ENCODE measurements around the gene ZFYVE9.
"Not testable (repeated sequence)": the region's sequence is repeated elsewhere in the genome, so short reads cannot be mapped to it uniquely, and the experiment has no call there.

Gene ZFYVE9

DNA sequence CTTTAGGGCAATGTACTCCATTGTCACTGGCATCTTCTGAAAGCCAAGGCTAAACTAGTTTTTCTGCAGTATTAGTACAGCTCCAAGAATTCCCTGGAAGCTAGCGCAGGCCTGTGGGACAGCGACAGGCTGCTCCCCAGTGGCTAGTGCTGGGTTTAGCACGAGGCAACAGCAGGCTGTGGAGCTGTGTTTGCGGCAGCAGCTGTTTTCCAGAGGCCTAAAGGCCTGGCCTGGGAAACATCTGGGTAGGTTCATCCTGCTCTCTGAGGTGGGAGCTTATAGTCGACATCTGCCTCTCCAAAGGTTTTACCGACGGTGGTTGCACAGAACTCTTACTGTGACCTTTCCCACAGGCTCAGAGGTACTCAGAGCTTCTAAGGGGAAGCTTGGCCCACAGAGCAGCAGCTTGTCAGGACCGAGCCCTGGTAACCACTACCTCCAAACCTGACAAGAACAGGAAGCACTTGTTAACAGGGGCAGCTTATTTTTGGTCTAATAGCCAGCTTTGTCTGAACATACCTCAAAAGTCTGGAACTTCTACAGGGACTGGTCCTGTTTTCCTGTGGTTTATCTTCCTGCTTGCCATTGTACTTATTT, 206.9 kb downstream of the ZFYVE9 start:
- no peak for DNase-seq

DNA sequence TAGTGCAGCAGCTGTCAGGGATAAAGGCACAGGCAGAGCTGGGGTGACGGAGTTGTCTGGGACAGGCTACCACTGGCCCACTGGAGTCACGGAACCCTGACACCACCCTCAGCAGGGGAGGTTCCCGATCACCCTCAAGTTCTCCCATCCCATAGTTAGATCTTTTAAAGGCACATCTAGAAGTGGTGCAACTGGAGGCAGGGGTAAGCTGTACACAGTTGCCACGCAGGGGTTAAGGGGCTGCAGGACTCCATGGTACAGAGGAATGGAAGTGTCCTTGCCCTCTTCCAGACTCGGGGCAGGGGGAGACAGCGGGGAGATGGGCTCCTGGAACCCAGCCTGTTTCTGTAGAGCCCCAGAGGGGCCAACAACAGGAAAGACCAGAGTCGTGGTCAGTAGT, 210.8 kb downstream of the ZFYVE9 start:
- no peak for DNase-seq

DNA sequence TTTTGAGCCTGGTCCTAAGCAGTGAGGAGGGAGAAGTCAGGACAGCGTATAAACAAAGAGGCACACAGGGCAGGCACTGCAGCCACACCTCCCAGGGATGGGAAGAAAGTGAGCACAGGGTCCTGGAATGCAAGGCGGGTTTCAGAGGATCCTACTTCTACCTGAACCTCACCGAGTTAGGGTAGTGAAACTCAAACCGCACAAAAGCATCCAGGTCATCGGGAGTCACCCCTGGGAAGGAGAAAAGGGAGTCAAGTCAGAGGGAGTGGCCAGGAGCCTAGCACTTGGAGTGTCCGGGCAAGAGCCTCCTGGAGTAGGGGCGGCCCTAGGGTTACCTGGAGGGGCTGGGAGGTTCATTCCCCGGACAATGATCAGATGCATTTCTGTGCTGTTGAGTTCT, 213.5 kb downstream of the ZFYVE9 start:
- DNase-seq, result no peak

DNA sequence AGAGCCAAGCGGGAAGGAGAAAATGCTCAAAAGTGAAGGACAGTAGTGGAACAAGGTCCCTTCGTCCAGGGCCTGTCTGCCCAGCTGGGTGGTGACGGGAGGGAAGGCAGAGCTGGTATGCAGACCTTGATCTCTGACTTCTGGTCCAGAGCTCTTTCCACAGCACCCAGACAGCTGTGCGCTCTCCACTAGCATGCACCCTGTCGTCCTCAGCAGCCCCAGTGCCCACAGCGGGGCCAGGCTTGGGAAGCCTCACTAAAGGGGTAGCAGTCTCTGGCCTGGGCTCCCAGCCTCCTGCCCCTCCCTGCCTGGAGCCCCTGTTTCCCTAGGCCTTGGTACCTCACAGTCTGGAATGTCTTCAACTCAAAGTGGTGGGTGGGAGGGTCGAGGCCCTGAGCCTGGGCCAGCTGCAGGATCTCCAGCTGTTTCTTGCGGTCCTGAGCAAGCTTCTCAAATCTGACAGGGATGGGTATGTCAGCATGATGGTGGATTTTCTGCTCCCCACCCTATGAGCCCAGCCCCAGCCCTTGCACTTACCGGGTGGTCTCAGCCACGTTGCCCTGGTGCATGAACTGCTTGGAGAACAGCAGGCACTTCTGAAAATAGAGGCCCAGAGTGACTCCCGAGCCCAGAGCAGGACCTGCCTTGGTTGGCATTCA, 214.1 kb downstream of the ZFYVE9 start:
- DNase-seq, result no peak

DNA sequence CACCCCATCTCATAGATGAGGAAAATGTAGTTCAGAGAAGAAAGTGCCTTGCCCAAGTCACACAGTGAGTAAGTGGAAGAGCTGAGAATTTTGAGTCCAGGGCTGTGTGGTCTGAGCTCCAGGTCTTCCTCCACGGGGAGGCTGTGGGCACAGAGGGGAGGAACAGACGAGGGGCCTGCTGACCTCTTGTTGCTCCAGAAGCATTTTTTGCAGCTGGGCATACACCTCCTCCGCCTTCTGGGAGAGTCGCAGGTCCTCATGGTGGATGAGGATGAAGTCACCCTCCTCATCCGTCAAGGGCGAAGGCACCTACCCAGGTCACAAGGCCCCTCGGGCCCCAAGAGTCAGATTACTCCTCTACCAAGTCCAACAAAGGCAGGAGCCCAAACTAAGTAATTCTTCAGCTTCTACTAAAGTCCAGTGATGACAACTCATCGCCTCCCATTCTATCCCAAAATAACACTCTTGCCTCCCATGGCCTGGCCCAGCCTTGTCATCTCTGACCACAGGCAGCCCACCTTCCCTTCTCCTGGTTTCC, 215.0 kb downstream of the ZFYVE9 start:
- no peak for DNase-seq

DNA sequence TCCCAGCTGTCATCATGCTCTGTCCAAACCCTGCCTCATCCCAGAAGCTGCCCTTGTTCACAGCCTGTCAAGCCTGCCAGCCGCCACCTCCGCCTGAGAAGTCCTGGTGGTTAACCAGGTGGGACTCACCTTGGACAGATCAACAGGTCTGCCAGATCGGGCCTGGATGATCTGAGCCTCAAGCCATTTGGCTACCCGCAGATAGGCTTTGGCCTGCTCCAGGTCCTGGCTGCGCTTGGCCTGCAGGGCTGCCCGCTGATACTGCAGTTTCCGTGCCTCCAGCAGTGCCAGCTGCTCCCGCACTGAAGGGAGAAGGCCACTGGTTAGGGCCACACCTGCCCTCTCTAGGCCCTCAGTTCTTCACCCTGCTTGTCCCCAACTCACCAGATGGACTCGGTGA, 215.5 kb downstream of the ZFYVE9 start:
- no peak for DNase-seq

DNA sequence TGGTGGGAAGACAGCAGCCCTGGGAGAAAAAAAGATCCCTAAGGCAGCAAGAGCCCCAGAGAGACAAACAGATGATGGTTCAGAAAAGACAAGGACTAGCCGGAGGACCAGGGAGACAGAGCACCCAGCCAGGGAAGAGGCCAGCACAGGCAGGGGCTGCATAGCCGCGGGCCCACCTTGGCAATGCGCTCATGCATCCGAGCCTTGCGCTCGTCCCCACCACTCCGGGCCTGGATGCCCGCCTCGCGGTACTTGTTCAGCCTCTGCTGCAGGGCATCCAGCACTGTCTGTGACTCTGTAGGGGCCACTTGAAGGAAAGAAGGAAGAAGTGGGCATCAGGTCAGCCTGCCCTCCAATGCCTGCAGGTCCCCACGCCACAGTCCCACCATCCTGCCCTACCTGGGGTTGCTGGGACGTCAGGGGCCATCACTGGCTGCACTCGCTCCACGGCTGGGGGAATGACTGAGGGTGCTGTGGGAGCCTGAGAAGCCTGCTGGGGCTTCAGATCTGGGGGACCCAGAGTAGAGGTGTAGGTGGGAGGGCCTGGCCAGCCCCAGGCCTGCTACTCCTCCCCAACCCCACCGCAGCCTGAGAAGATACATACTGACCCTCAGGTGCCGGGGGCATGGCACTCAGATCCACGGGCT, 217.1 kb downstream of the ZFYVE9 start:
- DNase-seq, result no peak

DNA sequence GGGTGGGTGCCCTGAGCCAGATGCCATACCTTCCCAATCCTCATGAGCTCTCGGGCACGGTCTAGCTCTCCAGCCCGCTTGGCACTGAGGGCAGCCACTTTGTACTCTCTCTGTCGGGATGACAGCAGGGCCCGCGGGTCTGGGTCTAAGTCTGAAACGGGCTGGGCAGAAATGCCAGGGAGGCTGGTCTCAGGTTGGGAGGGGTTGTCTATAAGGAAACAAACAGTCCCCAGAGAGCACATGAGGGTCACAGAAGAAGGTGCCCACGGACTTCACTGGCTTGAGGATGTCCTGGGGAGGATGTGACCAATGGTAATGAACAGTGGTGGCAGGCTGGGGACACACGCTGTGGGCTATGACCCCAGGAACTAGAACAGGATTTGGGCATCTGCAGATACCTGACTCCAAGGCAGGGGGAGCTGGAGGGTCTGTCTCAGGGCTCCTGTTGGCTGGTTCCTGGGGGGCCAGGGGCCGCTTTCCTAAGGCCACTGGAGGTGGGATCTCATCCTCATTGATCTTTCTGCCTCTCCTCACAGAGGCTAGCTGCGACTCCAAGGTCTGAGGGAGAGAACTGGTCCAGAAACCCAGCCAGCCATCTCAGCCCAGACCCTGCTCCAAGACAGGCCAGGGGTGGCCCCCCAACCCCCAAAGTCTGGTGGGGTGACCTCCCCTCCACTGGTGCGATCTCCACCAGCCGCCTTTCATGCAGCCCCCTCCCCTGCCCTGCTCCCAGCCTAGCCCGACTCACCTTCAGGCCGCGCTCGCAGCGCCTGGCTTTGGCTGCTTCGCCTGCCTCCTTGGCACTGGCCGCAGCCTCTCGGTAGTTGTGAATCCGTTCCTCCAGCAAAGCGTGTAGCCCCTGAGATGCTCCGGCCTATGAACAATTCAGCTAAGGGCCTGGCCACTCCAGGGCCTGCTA, 218.0 kb downstream of the ZFYVE9 start:
- DNase-seq, result no peak

DNA sequence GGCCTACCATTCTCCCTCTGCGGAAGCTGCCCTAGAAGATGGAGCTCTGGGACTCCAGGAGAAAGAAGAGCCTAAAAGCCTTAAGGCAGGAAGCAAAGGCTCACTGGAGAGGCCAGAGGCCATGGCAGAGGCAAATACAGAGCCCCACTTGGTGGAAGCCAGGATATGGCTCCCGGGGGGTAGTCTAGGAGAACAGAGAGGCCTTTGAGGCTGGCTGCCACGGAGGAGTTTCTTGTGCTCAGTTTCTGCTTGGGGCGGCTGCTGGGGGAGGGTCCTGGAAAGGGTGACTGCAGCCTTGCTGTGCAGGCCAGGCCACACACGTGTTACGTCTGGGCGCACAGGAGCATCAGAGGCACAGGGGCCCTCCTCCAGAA, 218.7 kb downstream of the ZFYVE9 start:
- no peak for DNase-seq

DNA sequence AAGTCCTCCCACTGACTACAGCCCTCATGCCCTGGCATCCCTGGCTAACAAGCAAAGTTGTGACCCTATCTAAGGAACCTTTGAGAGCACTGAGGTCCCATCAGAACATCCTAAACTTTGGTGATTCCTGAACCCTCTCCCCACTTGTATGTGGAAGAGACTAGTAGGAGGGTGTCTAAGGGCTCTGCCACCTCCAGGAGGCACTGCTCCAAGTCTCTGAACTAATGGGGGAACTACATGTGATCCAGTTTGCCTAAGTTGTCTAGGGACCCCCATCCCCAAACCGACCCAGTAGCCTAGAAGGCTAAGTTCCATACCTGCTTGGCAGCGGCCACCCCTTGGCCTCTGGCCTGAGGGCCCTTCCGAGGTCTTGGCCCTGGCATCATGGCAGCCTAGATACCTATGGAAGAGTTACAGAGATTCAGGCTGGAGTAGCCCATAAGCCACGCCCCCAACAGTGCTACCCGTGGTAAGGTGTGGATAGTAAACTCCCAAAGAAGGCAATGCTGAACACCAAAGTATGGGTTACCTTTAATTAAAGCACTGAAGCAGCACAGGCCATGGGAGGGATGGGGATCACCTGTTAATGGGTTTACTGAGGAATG, 222.4 kb downstream of the ZFYVE9 start:
- DNase-seq, result peak; percentile 25

DNA sequence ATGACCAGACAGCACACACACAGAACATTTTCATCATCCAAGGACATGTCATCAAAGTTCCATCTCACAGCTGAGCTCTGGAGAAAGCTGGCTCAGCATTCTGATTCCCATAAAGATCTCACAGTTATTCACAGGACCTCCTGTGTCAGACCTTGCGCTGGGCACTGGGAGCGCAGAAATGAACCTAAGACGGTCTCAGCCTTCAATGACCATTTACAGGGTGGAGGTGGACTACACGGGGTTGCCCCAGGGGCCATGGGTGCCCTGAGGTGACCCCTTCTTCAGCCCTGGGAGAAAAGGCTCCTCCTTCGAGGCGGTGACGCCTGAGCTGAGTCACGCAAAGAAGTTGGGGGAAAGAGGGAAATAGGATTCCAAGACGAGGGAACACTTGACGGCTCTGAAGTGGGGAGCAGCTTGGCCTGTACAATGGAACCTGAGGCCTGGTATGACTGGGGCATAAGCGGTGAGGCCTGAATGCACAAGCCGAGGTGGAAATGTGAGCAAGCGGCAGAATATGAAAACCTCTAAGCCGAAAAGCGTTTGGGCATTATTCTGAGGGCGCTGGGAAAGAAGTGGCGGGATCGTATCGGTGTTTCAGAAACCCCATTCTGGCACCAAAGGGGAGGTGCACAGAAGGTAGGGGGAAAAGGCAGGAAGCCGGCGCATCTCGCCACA, 223.3 kb downstream of the ZFYVE9 start:
- DNase-seq, result peak; percentile 20

DNA sequence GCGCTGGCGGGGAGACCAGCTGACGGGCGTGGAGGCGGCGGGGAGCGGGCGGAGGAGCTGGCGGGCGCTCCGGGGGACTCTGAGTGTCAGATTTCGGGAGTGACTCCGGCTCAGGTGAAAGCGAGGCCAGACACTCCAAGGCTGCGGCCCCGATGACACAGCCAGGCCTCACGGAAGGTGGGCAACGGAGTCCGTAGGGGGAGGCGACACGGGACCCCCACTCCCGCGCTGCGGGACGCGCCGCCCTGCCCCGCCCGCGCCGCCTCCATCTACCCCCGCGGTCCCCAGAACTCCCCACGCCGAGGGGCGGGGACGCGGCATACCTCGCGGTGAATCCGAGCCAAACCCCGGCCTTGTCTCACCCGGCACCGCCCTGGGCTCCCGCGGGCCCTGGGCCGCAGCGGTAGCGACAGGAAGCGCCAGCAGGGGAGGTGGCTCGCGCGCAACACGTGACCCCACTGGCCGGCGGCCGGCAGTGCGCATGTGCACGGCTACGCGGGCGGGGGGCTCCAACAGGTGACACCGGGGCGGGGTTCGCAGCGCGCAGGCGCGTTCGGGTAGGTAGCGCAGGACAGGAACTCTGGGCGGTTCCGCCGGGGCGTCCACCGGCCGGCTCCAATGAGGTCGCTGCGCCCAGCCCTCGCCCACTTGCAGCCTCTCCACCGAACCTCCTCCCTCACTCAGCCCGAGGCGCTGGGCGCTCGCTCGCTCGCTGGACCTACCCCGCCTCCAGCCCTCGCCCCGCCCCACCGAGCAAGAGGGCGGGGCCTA, 224.0 kb downstream of the ZFYVE9 start, which contains the start of gene CC2D1B:
TSS of gene CC2D1B (minus strand) at position 460 of the 771 bp plus-strand sequence. CDS start 1,585 bp downstream, outside the sequence.
- DNase-seq, result peak; percentile 100

DNA sequence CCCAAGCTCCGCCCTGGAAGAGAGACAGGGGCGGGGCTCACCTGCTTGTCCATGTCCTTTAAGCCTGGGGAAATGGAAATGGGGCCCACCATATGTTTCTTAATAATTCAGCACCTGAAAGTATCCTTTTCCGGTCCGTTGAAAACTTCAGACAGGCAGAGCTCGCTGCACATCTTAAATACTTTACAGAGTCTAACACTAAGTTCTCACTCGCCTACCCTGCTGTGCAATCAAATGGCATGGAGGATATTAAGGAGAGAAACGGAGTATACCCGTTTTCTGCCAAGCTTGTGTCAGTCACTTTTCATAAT, 224.6 kb downstream of the ZFYVE9 start:
- DNase-seq, result no peak

DNA sequence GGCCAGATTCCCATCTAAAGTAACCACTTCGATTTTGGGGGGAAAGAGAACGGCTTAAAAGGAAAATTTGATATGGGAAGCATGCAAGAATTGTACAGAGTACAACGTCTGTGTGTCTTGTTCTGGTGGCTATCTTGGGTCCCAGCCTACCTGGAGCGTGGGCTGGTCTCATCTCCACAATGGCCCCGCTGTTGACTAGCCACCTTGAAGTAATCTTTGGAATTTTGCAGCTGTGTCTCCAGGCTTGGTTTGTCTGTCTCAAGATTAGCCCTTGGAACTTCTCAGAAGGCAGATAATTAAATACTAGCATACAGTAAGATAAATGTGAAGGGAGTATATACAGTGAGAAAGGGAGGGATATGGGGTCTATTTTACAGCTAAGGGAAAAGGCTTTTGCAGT, 225.4 kb downstream of the ZFYVE9 start:
- no peak for DNase-seq

DNA sequence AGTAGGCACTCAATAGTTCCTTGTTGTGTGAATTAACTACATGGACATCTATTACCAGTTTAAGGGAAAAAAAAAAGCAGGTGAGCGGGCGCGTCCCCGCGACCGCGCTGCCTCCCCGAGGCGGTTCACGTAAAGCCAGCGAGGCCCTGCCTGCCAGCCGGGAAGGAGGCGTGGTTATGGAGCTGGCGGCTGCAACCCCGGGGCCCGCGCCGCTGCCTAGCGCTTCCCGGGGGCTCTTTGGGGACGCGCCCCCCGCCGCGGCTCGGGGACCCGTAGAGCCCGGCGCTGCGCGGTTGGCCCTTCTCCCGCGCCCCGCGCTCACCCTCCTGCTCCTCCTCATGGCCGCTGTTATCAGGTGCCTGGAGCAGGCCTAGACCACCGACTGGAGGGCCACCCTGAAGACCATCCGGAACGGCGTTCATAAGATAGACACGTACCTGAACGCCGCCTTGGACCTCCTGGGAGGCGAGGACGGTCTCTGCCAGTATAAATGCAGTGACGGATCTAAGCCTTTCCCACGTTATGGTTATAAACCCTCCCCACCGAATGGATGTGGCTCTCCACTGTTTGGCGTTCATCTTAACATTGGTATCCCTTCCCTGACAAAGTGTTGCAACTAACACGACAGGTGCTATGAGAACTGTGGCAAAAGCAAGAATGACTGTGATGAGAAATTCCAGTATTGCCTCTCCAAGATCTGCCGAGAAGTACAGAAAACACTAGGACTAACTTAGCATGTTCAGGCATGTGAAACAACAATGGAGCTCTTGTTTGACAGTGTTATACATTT, 226.7 kb downstream of the ZFYVE9 start:
- DNase-seq, result peak; percentile 79

DNA sequence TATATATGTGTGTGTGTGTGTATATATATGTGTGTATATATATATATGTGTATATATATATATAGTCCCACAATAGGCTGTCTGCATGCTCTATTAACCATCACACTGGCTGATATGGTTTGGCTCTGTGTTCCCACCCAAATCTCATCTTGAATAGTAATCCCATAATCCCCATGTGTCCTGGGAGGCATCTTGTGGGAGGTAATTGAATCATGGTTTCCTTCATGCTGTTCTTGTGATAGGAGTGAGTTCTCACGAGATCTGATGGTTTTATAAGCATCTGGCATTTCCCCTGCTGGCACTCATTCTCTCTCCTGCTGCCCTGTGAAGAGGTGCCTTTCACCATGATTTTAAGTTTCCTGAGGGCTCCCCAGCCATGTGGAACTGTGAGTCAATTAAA, 228.0 kb downstream of the ZFYVE9 start:
- DNase-seq, result not testable (repeated sequence)

DNA sequence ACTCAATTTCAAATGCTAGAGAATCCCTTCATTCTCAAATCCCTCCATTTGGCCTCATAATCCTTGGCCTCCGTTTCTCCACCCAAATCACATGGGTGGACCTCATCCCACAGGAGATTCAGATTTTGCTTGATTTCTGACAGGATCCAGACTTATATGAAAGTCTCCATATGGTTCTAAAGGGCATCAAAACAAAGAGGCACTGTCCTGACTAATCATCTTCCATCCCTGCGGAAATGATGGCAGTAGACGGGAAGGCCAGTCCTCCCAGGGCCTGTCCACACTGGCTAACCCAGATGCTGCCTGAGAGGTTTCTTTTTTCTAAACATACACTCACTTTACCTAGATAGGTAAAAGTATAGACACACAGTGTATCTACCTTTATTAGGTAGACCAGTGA, 243.5 kb downstream of the ZFYVE9 start:
- DNase-seq, result no peak

DNA sequence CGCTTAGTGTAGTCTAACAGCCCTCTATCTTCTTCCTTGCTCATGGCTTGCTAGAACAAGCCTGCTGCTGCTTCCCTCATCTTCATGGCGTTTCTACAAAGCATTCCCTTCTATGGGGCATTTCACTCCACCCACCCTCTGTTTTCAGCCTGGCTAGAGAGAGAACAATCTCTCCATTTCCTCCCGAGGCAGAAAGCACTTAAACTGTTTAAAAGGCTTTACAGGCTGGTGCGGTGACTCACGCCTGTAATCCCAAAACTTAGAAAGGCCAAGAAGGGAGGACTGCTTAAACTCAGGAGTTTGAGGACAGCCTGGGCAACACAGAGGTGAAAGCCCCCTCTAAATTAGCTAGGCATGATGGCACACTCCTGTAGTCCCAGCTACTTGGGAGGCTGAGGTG, 244.6 kb downstream of the ZFYVE9 start:
- DNase-seq, result no peak

DNA sequence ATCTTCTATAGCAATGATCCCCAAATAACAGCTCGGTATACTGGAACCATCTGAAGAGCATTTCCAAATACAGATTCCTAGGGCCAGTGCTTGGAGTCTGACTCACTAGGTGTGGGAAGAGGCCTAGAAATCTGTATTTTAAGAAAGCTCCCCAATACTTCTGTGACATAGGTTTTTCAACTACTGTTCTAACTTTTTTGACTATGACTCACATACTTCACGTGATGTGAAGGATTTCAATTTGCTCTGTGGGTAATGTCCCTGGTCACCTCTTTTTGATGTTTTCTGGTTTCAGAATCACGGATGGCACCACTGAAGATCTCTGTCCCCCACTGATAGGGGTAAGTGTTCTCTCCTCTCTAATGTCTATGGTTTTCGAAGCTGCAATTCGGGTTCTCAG, 251.3 kb downstream of the ZFYVE9 start:
- DNase-seq, result no peak
